Measurements from ENCODE around the gene ZEB2. TPM values are rescaled to one million over a fixed set of nuclear protein-coding genes. Genes with fewer than 3 reads are reported as not detected.

ZEB2 gene
- total RNA-seq, 1 experiment from 2014 or later, result 1.2 TPM

DNA sequence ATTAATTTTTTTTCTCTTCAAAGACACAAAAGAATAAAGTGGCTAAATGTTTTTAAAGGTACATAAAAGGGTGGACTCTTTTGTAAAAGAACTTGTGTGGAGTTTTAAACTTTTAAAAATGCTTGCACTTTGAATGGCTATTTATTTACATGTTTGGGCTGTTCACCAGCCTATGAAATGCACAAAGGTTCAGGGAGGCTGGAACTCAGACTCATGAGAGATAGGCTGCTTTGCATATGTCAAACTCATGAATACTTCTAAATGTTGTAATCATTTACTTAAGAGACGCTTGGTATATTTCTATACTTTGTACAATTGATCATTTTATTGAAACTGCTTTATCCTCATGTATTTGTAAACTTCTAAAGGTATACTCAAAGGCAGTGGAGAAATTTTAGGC, 79.9 kb downstream of the ZEB2 start:
- Histone ChIP-seq H3K27ac (ENCODE audit: insufficient read length, low read depth, low read length) (no peak overlapping the region), H3K14ac (ENCODE audit: insufficient read depth, low read length) (no peak overlapping the region), H3K4me2 (ENCODE audit: insufficient read depth, insufficient read length, low read length) (no peak overlapping the region), H3K79me2 (ENCODE audit: insufficient read depth, low read length) (no peaks in the 10 kb centered on the region), H2BK20ac (ENCODE audit: low read depth, low read length, poor library complexity, severe bottlenecking) (no peak overlapping the region), H3K56ac (ENCODE audit: insufficient read length, low read depth, low read length) (no peak overlapping the region), H3K18ac (ENCODE audit: insufficient read length, low read depth, low read length) (no peak overlapping the region), H2BK120ac (ENCODE audit: low read depth, low read length, poor library complexity, severe bottlenecking) (no peak overlapping the region), H4K5ac (ENCODE audit: insufficient read length, low read depth, low read length) (no peak overlapping the region), H3K4me1 (ENCODE audit: insufficient read depth, low read length) (peaks cover 2% of the 10 kb centered on the region; the same call in 1 of the 2 replicates), H3K4ac (ENCODE audit: low read depth, low read length) (no peak overlapping the region), H3K9ac (ENCODE audit: extremely low read depth, insufficient read length, low read length) (no peak overlapping the region), H2AK5ac (ENCODE audit: insufficient read length, low read length) (no peak overlapping the region), H3K27me3 (ENCODE audit: insufficient read depth, low read length) (no peaks in the 10 kb centered on the region), H3K23ac (ENCODE audit: insufficient read length, low read depth, low read length) (no peak overlapping the region), H3T11ph (ENCODE audit: low read length) (no peak overlapping the region), H3K23me2 (ENCODE audit: insufficient read length, low read depth, low read length, poor library complexity, severe bottlenecking) (no peaks in the 10 kb centered on the region), H4K8ac (replicated peaks; ENCODE audit: insufficient read length, low read depth, low read length) (no peak overlapping the region), H2BK5ac (ENCODE audit: insufficient read length, low read length) (no peak overlapping the region), H3K79me1 (ENCODE audit: insufficient read depth, low read depth, low read length, poor library complexity, severe bottlenecking) (no peaks in the 10 kb centered on the region), H2BK15ac (ENCODE audit: low read depth, low read length) (no peak overlapping the region), H3K9me3 (ENCODE audit: control insufficient read depth, low read depth, low read length) (no peaks in the 10 kb centered on the region), H2BK12ac (ENCODE audit: insufficient read length, low read depth, low read length) (no peak overlapping the region), H2AFZ (ENCODE audit: low read length) (no peak overlapping the region), H4K20me1 (ENCODE audit: control insufficient read depth, insufficient read depth, insufficient read length) (no peaks in the 10 kb centered on the region), H4K91ac (ENCODE audit: insufficient read length, low read depth, low read length) (no peak overlapping the region)
- 0 out of 7 replicates have a peak, but pooled peaks cover 0 to under 1% (median 0%) of the 10 kb centered on the region in 3 experiments for H3K36me3 Mint-ChIP-seq (ENCODE audit: insufficient read depth in 1 of 3, low read depth in 3 of 3)
- no peaks in the 10 kb centered on the region for H3K9me3 Mint-ChIP-seq
- H3K4me3 Mint-ChIP-seq, result no peak overlapping the region
- no peak for DNase-seq
- no peak overlapping the region for H3K27ac Mint-ChIP-seq
- H3K4me1 Mint-ChIP-seq, result peaks cover 38 to 47% of the 10 kb centered on the region in 2 experiments
- no CpG with 5 or more reads among the region's 1 CpG for WGBS (ENCODE audit: extremely low coverage, insufficient read length, low lambda C conversion rate)
- TF ChIP-seq, protein P1, sequence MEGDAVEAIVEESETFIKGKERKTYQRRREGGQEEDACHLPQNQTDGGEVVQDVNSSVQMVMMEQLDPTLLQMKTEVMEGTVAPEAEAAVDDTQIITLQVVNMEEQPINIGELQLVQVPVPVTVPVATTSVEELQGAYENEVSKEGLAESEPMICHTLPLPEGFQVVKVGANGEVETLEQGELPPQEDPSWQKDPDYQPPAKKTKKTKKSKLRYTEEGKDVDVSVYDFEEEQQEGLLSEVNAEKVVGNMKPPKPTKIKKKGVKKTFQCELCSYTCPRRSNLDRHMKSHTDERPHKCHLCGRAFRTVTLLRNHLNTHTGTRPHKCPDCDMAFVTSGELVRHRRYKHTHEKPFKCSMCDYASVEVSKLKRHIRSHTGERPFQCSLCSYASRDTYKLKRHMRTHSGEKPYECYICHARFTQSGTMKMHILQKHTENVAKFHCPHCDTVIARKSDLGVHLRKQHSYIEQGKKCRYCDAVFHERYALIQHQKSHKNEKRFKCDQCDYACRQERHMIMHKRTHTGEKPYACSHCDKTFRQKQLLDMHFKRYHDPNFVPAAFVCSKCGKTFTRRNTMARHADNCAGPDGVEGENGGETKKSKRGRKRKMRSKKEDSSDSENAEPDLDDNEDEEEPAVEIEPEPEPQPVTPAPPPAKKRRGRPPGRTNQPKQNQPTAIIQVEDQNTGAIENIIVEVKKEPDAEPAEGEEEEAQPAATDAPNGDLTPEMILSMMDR (conservative IDR thresholded peaks at IDR 0.05), result no peak
- H3K27me3 Mint-ChIP-seq (ENCODE audit: low read depth), result peaks cover 3% of the 10 kb centered on the region; the same call in 1 of the 2 replicates

All from H9 (cell line).